A549 (cell line): Measurements from ENCODE around the gene CCDC50.

ENCODE experiments used
- CTCF ChIP-seq: fragments of >200 bp; sonication (Bioruptor Twin); formaldehyde crosslinking; IDR thresholded peaks from 3 replicates; pipeline ENCODE4 v1.5.1; 2016
- ELK1 ChIP-seq: fragments of 150-350 bp; IDR thresholded peaks from 2 replicates; pipeline ENCODE4 v1.6.1; 2014; ENCODE audit warnings: low read depth, mild to moderate bottlenecking, low read length
- EP300 ChIP-seq, 2 experiments: fragments of >200 bp; sonication (Bioruptor Twin); formaldehyde crosslinking; IDR thresholded peaks; 2 replicates in 1 of 2; 3 replicates in 1 of 2; pipeline ENCODE4 v1.6.1; 2016 to 2017
- HOXA7 ChIP-seq: fragments of 250-450 bp; sonication (Bioruptor Pico); IDR thresholded peaks from 2 replicates; pipeline ENCODE4 v1.5.0; 2020; ENCODE audit warnings: mild to moderate bottlenecking, moderate library complexity
- JUN ChIP-seq, 2 experiments: fragments of >200 bp; sonication (Bioruptor Twin); formaldehyde crosslinking; IDR thresholded peaks; 2 replicates in 1 of 2; 3 replicates in 1 of 2; pipeline ENCODE4 v1.6.1; 2016 to 2017
- JUNB ChIP-seq: fragments of >200 bp; sonication (Bioruptor Twin); formaldehyde crosslinking; IDR thresholded peaks from 2 replicates; pipeline ENCODE4 v1.6.1; 2016
- POLR2A ChIP-seq: IDR thresholded peaks from 2 replicates; pipeline ENCODE4 v1.6.1; 2012; ENCODE audit warnings: mild to moderate bottlenecking, low read length
- RARB ChIP-seq: fragments of 250-450 bp; sonication (Bioruptor Pico); IDR thresholded peaks from 2 replicates; pipeline ENCODE4 v1.8.0; 2021; ENCODE audit warnings: mild to moderate bottlenecking, moderate library complexity
- SMC3 ChIP-seq: fragments of >200 bp; sonication (Bioruptor Twin); formaldehyde crosslinking; IDR thresholded peaks from 3 replicates; pipeline ENCODE4 v1.6.1; 2018; ENCODE audit warnings: inconsistent platforms
- USF2 ChIP-seq: fragments of 450-650 bp; IDR thresholded peaks from 2 replicates; pipeline ENCODE4 v1.6.1; 2014; ENCODE audit warnings: antibody characterized with exemption
- ZFP36 ChIP-seq: fragments of 450-650 bp; IDR thresholded peaks from 2 replicates; pipeline ENCODE4 v1.6.1; 2014; ENCODE audit warnings: borderline replicate concordance; ENCODE audit not compliant: partially characterized antibody
- ZNF302 ChIP-seq: fragments of 250-450 bp; sonication (Bioruptor Pico); IDR thresholded peaks from 2 replicates; pipeline ENCODE4 v1.9.0; 2021; ENCODE audit warnings: inconsistent platforms, mild to moderate bottlenecking, moderate library complexity

- TF ChIP-seq CTCF (no peak), JUNB (no peak), JUN (IDR thresholded peaks at IDR 0.05) (no peak), RARB (no peak), EP300 (IDR thresholded peaks at IDR 0.05) (no peak), POLR2A (no peak), ELK1 (no peak), SMC3 (no peak), ZNF302 (CRISPR knock-in tag) (no peak), HOXA7 (CRISPR knock-in tag) (no peak), ZFP36 (no peak), USF2 (no peak)
Observed at GRCh38 chr3:191372122-191372521, 42.9 kb downstream of the CCDC50 start.
